H1 (cell line): ENCODE data around the gene LMNB1. TPM values are rescaled to one million over a fixed set of nuclear protein-coding genes. Genes with fewer than 3 reads are reported as not detected.

Experiments used
- CBX8 ChIP-seq: fragments of 300-800, 300-1000 bp; sonication (generic); IDR thresholded peaks from 2 replicates; pipeline ENCODE4 v1.7.1; 2016; ENCODE audit warnings: low read depth, low read length, borderline replicate concordance
- POLR2A ChIP-seq, 2 experiments: IDR thresholded peaks; 1 replicate in 1 of 2; 2 replicates in 1 of 2; pipeline ENCODE4 v1.6.1; 2011; ENCODE audit warnings: low read depth in 2 of 2, low read length in 2 of 2, mild to moderate bottlenecking in 2 of 2; ENCODE audit errors: control extremely low read depth in 1 of 2
- SIRT6 ChIP-seq: IDR thresholded peaks from one replicate; pipeline ENCODE4 v1.7.1; 2012; ENCODE audit warnings: low read length, inconsistent platforms
- polyA plus RNA-seq, 7 experiments: library from polyadenylated mRNA; depleted of rRNA in 3 of 7; stranded (reverse) in 5 of 7; unstranded in 2 of 7; fragments of >200 nt in 5 of 7; fragments of 200-250 nt in 2 of 7; gene quantifications; 1 replicate in 5 of 7; 2 replicates in 1 of 7; 4 replicates in 1 of 7; pipeline versions ENCODE4 v1.2.1 to v1.2.3, GENCODE V29; 2011 to 2013; ENCODE audit warnings: missing spikeins in 2 of 7, mixed read lengths in 2 of 7
- total RNA-seq: library from RNA; stranded (reverse); fragmentation: NEBNext Ultra II Directional; extraction: Animal tissue kit (Norgen Biotek cat#: 25700); gene quantifications from 2 replicates; pipeline ENCODE4 v1.2.1, GENCODE V29; 2021

The LMNB1 gene
- total and polyA plus RNA-seq, 2 of the 8 experiments (the other 6 are each of a cell fraction or from before 2014, with no cell fraction given), result 73.5 to 225 TPM

GRCh38 chr5:126858441-126858840 lies 81.5 kb downstream of the LMNB1 start (continued):
- TF ChIP-seq CBX8 (no peak), POLR2A (IDR thresholded peaks at IDR 0.05; ENCODE audit: control extremely low read depth in 1 of 2, low read depth in 2 of 2, low read length in 2 of 2) (no peak), SIRT6 (no peak)
